HG03025 (cell line): ENCODE data around the gene PHF21B.

Experiments used
- ATAC-seq: cut with Tn5 transposase; IDR thresholded peaks from one replicate; pipeline ENCODE4 v1.9.1; 2021; ENCODE audit warnings: mild to moderate bottlenecking, moderate library complexity; ENCODE audit not compliant: unreplicated experiment, low FRiP score

PHF21B gene

DNA sequence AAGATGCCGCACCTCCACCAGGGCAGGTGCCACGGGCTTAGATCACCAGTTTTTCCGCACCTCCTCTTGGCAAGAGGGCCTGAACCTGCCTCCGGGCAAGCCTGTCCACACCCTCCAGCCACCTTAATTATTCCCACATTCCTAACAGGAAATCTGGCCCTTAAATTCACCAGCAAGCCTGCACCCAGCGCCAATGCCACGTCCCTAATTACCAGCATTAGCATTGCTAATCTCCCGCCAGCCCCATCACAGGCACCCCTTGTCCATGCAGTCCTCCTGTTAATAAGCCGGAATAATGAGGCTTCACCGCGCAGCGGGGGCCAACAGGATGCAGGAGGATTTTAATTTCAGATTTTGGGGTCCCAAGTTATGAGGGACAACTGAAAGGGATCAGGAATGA, 69.7 kb downstream of the PHF21B start:
- no peak for ATAC-seq

GRCh38 chr22:44939451-44939850, 70.4 kb downstream of the PHF21B start:
- no peak for ATAC-seq

DNA sequence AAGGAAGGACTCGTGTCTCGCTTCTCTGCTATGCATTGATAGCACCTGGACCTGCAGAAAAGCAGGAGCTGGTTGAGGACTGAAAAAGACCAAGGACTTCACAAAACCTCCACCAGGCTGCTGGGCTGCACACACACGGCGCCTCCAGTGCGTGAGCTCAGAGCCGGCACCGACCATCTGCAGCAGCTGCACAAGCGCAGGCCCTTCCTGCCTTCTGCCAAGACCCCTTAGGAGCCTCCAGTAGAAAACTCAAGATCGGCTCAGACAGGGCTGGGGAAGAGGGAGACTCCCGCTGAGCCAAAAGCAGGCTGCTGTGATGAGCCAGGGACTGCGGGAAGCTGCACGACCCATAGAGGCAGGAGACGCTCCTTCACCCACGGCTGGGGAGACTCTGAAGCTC, 70.9 kb downstream of the PHF21B start:
- no peak for ATAC-seq

GRCh38 chr22:44937216-44937615, 72.6 kb downstream of the PHF21B start:
- no peak for ATAC-seq

GRCh38 chr22:44936201-44936600, 73.6 kb downstream of the PHF21B start:
- ATAC-seq = no peak

- no peak for ATAC-seq
Measured at GRCh38 chr22:44935724-44936123, 74.1 kb downstream of the PHF21B start.

GRCh38 chr22:44934454-44934735, 75.4 kb downstream of the PHF21B start:
- no peak for ATAC-seq

DNA sequence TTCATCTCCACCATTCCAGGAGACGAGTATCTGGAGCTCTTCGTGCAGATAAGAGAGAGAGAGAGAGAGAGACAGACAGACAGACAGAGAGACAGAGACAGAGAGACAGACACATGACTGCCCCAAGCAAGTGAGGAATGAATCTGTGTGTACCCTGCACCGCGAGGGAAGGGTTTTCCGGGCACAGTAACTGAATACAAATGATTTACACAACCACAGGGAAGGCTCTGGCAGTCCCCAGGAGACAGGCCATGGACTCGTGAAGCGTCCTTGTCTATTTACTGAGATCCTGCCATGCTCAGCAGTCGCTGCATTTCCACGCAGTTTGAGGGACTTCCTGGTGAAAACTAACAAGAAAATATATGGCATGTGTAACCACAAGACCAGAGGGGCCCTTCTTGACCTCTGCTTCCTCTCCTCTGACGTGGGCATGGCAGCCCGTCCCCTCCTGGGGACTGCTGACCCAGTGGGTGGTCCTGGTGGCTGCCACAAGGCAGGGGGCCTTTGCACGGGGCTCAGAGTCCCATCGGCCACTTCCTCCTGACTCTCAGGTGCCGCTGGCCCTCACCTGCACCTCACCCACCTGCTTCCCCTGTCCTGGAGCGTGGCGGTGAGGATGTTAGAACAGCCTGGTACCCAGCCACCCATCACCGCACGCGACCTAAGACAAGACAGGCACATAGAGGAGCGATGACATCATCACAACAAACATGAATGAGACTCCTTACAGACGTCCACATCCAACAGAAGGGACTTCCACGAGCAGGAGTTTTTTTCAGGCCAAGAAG, 75.9 kb downstream of the PHF21B start:
- no peak for ATAC-seq

- no peak for ATAC-seq
Measured at GRCh38 chr22:44932493-44932892, 77.3 kb downstream of the PHF21B start.

DNA sequence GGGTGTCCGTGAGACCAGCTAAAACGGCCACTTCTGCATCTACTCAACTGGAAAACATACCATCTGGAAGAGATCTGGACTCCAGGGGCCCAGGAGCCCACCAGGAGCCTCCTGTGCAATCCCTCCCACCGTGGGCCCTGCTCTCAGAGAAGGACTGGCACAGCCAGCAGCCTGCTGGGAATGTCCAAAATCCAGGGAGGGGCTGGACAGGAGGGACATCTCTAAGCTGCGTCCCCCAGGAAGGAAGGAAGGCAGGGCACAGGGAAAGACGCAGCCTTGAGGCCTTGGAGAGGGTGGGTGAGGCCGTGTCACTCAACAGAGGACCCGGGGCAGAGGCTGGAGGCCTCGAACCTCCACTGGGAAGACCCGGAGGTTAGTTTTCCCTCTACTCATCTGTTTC, 78.0 kb downstream of the PHF21B start:
- ATAC-seq = no peak

GRCh38 chr22:44931077-44931540, 78.7 kb downstream of the PHF21B start:
- no peak for ATAC-seq

DNA sequence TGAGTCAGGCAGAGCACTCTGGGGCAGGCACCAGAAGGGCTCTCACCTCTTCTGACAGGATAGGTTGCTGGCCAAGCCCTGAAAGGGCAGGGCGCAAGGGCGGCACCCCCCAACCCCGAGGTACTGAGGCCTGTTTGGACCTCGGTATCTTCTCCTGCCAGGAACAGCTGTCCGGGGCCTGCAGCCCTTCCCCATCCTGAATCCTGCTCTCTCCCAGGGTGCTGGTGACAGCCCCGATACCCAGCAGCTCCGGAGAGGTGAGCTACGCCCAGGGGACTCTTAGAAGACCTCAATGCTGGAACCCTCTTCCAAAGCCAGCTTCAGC, 79.1 kb downstream of the PHF21B start:
- no peak for ATAC-seq

DNA sequence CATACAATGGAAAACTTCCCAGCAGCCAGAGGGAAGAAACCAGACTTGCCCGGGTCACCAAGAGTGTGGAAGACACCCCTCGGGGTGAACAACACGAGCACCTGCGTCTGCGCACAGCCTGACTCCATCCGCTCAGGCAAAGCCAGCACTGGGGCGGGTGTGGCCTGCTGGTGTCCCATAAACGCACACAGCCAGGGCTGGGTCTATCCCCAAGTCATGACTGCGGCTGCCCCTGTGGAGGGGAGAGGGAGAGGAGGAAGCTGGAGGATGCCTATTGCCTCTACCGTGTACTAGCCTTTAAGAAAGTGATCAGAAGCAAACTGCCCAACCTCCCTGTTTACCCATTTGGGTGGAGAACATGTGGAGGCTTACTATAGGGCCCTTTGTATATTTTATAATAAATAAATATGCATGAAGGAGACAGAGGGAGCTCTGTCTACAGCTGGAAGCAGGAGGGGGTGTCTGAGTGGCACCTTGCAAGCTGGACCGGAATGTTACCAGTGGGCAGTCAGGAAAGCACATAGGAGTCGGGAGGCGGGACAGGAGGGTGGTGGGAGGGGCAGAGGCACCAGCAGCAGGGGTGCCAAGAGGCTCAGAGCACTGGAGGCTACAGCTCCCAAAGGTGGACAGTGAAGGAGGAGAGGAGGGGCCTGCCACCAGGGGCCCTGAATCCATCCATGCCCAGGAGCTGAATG, 79.6 kb downstream of the PHF21B start:
- no peak for ATAC-seq

DNA sequence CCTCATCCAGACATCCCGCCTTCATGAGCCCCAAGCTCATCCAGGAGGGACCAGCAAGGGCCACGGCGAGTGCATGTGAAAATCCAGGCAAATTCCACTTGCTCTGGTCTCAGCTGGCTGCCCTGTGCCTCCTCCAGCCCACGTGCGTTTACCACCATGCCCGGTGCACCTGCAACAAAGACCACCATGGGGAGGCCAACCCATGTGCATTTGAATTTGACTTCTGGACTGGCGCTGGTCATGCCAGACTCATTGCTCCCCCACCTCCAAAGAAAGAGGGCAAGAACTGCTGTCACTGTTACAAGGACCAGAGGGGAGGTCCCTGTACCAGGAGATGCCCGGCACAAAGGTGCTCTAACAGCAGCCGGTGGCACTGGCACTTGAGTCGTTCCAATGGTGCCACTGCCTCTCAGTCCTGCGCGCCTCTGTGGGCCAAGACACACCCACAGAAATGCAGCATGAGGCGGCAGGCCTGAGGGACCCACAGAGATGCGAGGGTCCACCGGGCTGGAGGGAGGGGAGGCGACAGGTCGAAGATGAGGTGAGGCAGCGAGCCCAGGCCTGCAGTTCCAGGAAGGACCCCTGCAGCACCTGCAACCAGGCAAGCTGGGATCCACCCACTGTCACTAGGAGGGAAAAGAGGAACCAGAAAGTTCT, 80.3 kb downstream of the PHF21B start:
- no peak for ATAC-seq

DNA sequence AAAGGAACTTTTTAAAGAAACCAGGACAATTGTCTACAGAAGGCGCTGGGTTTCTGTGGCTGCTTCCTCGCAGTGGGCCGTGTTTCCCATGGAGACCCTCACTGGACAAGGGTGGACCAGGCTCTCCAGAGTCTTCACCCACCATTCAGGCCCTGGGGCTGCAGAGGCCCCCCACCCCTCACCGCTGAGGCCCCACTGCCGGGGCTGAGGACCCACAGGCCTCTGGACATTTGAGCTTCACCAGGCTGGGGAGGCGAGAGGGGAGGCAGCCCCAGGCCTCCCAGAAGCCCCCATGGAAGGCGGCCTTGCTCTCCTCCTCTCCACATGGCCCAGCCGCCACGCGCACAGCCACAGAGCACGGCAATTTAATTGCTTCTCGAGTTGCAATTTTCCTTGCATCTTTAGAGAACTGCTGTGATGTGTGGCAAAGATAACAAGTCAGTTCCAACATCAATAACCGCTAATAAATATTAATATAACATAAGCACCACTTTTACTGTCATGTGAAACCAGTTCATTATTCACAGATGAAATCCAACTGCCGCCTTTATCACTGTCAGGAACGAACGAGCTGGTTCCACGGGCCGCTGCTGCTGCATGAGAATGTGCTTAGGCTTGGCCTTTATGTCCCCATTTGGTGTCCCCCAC, 81.0 kb downstream of the PHF21B start:
- ATAC-seq = no peak

DNA sequence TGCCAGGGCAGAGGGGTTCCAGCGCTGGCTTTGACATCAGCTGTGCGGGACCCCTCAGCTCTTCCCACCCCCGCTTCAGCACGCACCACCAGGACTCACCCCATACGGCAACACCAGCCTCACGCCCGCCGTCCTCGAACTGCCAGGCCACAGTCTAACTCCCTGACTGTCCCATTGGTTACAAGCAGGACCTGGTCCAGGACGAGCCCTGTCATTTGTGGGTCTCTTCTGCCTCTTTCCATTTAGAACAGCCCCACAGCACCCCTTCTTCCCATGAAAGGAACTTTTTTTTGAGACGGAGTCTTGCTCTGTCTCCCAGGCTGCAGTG, 81.7 kb downstream of the PHF21B start:
- ATAC-seq = no peak

- no peak for ATAC-seq
Measured at GRCh38 chr22:44927463-44928135, 82.2 kb downstream of the PHF21B start.

DNA sequence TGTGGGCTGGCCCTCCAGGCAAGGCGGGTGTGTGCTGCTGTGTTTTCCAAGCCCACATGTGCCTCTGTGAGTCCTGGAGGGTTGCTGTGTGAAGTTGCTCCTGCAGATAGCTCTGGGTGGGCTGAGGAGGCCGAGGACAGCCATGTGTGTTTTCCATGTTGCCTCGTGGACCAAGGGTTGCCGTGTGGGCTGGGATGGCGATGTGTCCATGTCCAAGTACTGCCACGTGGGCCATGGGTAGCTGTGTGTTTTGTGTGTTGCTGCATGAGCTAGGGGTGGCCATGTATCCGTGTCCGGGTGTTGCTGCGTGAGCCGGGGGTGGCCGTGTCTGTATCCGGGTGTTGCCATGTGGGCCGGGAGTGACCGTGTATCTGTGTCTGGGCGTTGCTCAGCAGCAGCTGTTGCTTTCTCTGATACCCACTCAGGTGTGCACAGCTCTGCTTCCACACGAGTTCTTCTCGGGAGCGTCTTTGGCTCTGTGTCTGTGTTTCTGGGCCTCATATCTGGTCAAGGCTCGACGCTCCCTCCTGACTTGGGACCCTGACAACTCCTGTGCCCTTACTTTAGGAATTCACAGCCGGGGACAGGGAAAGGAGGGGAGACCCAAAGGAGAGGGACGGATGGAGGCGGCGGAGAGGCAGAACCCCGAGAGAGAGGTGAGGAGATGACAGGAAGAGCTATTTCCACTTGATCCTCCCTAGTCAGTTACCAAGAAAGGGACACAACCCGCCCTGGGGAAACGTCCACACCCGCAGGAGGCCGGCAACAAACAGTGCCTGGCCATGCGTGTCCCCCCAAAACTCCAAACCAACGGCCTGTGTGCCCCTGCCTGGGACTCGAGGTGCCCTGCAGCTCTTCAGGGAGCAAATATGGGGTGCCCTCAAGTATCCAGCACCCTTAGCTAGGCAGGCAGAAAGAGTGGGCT, 83.1 kb downstream of the PHF21B start:
- ATAC-seq = no peak

DNA sequence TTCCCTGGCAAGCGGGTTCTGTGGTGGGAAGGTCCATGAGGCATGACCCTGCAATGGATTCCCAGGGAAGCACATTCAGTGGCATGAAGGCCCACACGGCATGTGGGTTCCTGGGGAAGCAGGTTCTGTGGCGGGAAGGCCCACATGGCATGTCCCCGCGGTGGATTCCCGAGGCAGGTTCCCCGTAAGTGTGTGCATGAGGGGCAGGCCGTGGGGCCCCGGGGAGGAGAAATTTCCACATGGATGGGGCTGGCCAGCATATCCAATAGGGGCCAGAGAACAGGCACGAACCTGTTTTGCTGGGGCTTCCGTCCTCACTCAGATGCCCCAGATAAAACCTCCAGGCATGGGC, 83.7 kb downstream of the PHF21B start:
- no peak for ATAC-seq

- no peak for ATAC-seq
Measured at GRCh38 chr22:44925465-44926123, 84.2 kb downstream of the PHF21B start.
